ENCODE results near the gene DUSP18.

GRCh38 chr22:30647536-30647935 is 20.1 kb downstream of the DUSP18 start:
- TF ChIP-seq ZBTB33 (IDR thresholded peaks at IDR 0.05) = no peak
- no peak for TF ChIP-seq TAF1 (conservative IDR thresholded peaks at IDR 0.05)
- TF ChIP-seq CTCF (IDR thresholded peaks at IDR 0.05; ENCODE audit: low read depth, low read length, missing input control) = no peak
- no peak for TF ChIP-seq RAD21 (IDR thresholded peaks at IDR 0.05)
- no peak for TF ChIP-seq REST (IDR thresholded peaks at IDR 0.05)
- TF ChIP-seq YY1 (IDR thresholded peaks at IDR 0.05) = no peak
- no peak for TF ChIP-seq GABPA (IDR thresholded peaks at IDR 0.05 in 1 of 2, conservative IDR thresholded peaks at IDR 0.05 in 1 of 2)
- no peak for TF ChIP-seq FOXA1 (IDR thresholded peaks at IDR 0.05)
- no peak for TF ChIP-seq MAX (IDR thresholded peaks at IDR 0.05)
- no peak for TF ChIP-seq EGR1 (IDR thresholded peaks at IDR 0.05; ENCODE audit: low read depth in 2 of 2)
- TF ChIP-seq ATF3 (IDR thresholded peaks at IDR 0.05) = no peak
- no peak for TF ChIP-seq HNF4G (IDR thresholded peaks at IDR 0.05)
- TF ChIP-seq SP1 (IDR thresholded peaks at IDR 0.05) = no peak
- no peak for TF ChIP-seq NR2F2 (IDR thresholded peaks at IDR 0.05)

All from liver (tissue), 3 donors.